Neural cell (in vitro differentiated cells): ENCODE measurements around the gene FAM9C. TPM values are rescaled to one million over a fixed set of nuclear protein-coding genes. Genes with fewer than 3 reads are reported as not detected.

Source experiments
- H2AFZ ChIP-seq: fragments of 200-600, 300-800 bp; sonication (generic), shearing (Covaris generic); 2 replicates; pipeline ENCODE4 v1.6.0; 2014; ENCODE audit warnings: low read depth, mild to moderate bottlenecking, antibody characterized with exemption, low read length, moderate library complexity
- H3F3A ChIP-seq: fragments of 200-600 bp; shearing (Covaris generic); 2 replicates; pipeline ENCODE4 v1.6.1; 2016; ENCODE audit warnings: mild to moderate bottlenecking, moderate library complexity, mixed read lengths, antibody characterized with exemption, low read length; ENCODE audit not compliant: insufficient read depth, poor library complexity, severe bottlenecking
- H3K27ac ChIP-seq: fragments of 200-600, 300-800 bp; sonication (generic), shearing (Covaris generic); 2 replicates; pipeline ENCODE4 v1.5.1; 2014; ENCODE audit warnings: mild to moderate bottlenecking, low read length, moderate library complexity
- H3K27me3 ChIP-seq: fragments of 300-800, 200-600 bp; sonication (generic), shearing (Covaris generic); 2 replicates; pipeline ENCODE4 v1.6.0; 2014; ENCODE audit warnings: mild to moderate bottlenecking, low read depth, low read length, moderate library complexity; ENCODE audit not compliant: insufficient read depth
- H3K36me3 ChIP-seq: fragments of 300-800, 200-600 bp; sonication (generic), shearing (Covaris generic); 2 replicates; pipeline ENCODE4 v1.5.1; 2014; ENCODE audit warnings: mild to moderate bottlenecking, antibody characterized with exemption, low read length, moderate library complexity; ENCODE audit not compliant: insufficient read depth
- H3K4me2 ChIP-seq: fragments of 300-800, 200-600 bp; sonication (generic), shearing (Covaris generic); 2 replicates; pipeline ENCODE4 v1.6.0; 2014; ENCODE audit warnings: mild to moderate bottlenecking, low read length
- H3K4me3 ChIP-seq: fragments of 300-800, 200-600 bp; sonication (generic), shearing (Covaris generic); 2 replicates; pipeline ENCODE4 v1.5.1; 2014; ENCODE audit warnings: mild to moderate bottlenecking, low read length, moderate library complexity
- H3K79me2 ChIP-seq: fragments of 200-600 bp; shearing (Covaris generic); replicated peaks from 2 replicates; pipeline ENCODE4 v1.6.0; 2014; ENCODE audit warnings: mild to moderate bottlenecking, low read length, moderate library complexity; ENCODE audit not compliant: insufficient read depth
- H3K9ac ChIP-seq: fragments of 300-800, 200-600 bp; sonication (generic), shearing (Covaris generic); 2 replicates; pipeline ENCODE4 v1.6.1; 2016; ENCODE audit warnings: mild to moderate bottlenecking, low read length, mixed read lengths
- H3K9me2 ChIP-seq: fragments of 200-600 bp; shearing (Covaris generic); 2 replicates; pipeline ENCODE4 v1.6.1; 2016; ENCODE audit warnings: mild to moderate bottlenecking, low read length, mixed read lengths; ENCODE audit not compliant: insufficient read depth
- H3K9me3 ChIP-seq: fragments of 200-600, 300-800 bp; sonication (generic), shearing (Covaris generic); 2 replicates; pipeline ENCODE4 v1.6.1; 2016; ENCODE audit warnings: mild to moderate bottlenecking, mixed run types, low read length, moderate library complexity, mixed read lengths
- H4K20me1 ChIP-seq: fragments of 200-600 bp; shearing (Covaris generic); 2 replicates; pipeline ENCODE4 v1.6.1; 2016; ENCODE audit warnings: mild to moderate bottlenecking, mixed run types; ENCODE audit not compliant: insufficient read depth
- CTCF ChIP-seq: fragments of 450-650 bp; IDR thresholded peaks from 2 replicates; pipeline ENCODE4 v1.5.1; 2014; ENCODE audit warnings: antibody characterized with exemption, mild to moderate bottlenecking, moderate library complexity; ENCODE audit not compliant: poor library complexity, severe bottlenecking
- EP300 ChIP-seq: fragments of 450-650 bp; conservative IDR thresholded peaks from 2 replicates; pipeline ENCODE4 v1.6.1; 2014; ENCODE audit warnings: antibody characterized with exemption, mild to moderate bottlenecking, moderate library complexity; ENCODE audit not compliant: poor library complexity, severe bottlenecking
- EZH2 ChIP-seq: fragments of 200-600, 300-800 bp; shearing (Covaris generic), sonication (generic); IDR thresholded peaks from 2 replicates; pipeline ENCODE4 v1.6.1; 2014; ENCODE audit warnings: antibody characterized with exemption, low read length, borderline replicate concordance, mild to moderate bottlenecking; ENCODE audit not compliant: insufficient read depth, poor library complexity, severe bottlenecking
- MXI1 ChIP-seq: fragments of 450-650 bp; conservative IDR thresholded peaks from 2 replicates; pipeline ENCODE4 v1.6.1; 2014; ENCODE audit warnings: antibody characterized with exemption, mild to moderate bottlenecking; ENCODE audit not compliant: poor library complexity, severe bottlenecking
- POLR2AphosphoS5 ChIP-seq: IDR thresholded peaks from 2 replicates; pipeline ENCODE4 v1.6.1; 2012
- RAD21 ChIP-seq: fragments of 450-650 bp; conservative IDR thresholded peaks from 2 replicates; pipeline ENCODE4 v1.6.1; 2014; ENCODE audit warnings: antibody characterized with exemption, mild to moderate bottlenecking, moderate library complexity
- SMC3 ChIP-seq: fragments of 450-650 bp; conservative IDR thresholded peaks from 2 replicates; pipeline ENCODE4 v1.6.1; 2014; ENCODE audit warnings: antibody characterized with exemption, mild to moderate bottlenecking, moderate library complexity; ENCODE audit not compliant: poor library complexity
- TAF1 ChIP-seq: IDR thresholded peaks from 2 replicates; pipeline ENCODE4 v1.6.1; 2012; ENCODE audit warnings: low read depth
- polyA plus RNA-seq: library from polyadenylated mRNA; depleted of rRNA; stranded (reverse); fragments of >200 nt; gene quantifications from 2 replicates; pipeline ENCODE4 v1.2.3, GENCODE V29; 2014
- TF ChIP-seq, protein P1 (sequence below): IDR thresholded peaks from 2 replicates; pipeline ENCODE4 v1.6.1; 2012; ENCODE audit warnings: borderline replicate concordance

FAM9C gene
- polyA plus RNA-seq, 1 donor from 2014 or later: not detected

DNA sequence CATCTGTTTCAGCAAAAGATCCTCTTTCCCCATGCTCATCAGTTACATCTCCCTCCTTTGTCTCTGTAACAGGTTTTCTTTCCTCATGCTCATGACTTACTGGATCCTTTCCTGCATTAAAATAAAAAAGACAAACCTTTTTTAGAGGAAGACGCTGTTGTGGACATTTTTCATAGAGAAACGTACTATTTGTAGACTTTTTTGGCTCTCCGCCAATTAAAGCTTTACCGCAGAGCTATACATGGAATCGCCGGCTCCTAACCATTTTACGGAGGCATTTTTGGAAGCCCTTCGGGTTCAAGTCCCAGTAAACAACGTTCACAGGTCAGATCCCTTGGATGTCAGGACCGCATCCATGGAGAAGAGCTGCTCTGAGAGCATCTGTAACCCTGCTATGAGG lies 1.3 kb downstream of the FAM9C start:
- no peak overlapping the region for H3K9ac ChIP-seq
- H4K20me1 ChIP-seq: no peaks in the 10 kb centered on the region
- H3K79me2 ChIP-seq: no peaks in the 10 kb centered on the region
- no peaks in the 10 kb centered on the region for H3K27me3 ChIP-seq
- no peak for TF ChIP-seq SMC3
- H3K4me3 ChIP-seq: no peak overlapping the region
- no peaks in the 10 kb centered on the region for H3K9me2 ChIP-seq
- H2AFZ ChIP-seq: no peak overlapping the region
- no peaks in the 10 kb centered on the region for H3K9me3 ChIP-seq
- no peaks in the 10 kb centered on the region for H3K36me3 ChIP-seq
- H3F3A ChIP-seq: no peaks in the 10 kb centered on the region
- H3K4me2 ChIP-seq: no peak overlapping the region
- H3K27ac ChIP-seq: no peak overlapping the region

DNA sequence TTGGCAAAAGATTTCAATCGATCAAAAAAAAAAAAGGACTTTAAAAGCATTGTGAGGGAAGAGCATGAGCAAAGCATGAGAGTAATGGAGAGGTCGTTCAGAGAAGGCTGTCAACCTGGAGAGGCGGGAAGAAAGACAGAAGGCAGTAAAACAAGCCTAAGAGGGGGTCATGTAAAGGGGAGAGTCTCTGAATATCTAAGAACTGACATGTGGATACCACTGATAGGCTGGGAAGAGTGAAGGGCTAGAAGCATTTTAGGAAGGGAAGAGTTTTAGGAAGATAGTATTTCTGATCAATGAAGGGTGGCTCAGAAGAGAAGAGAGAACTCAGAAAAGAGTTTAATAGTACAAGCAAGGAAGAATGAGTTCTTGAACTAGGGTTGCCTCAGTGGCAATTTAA lies 7.5 kb downstream of the FAM9C start:
- H3K9ac ChIP-seq: no peak overlapping the region
- H3K9me2 ChIP-seq: no peaks in the 10 kb centered on the region
- H3K4me3 ChIP-seq: no peak overlapping the region
- no peaks in the 10 kb centered on the region for H4K20me1 ChIP-seq
- no peak overlapping the region for H3K27ac ChIP-seq
- no peak overlapping the region for H2AFZ ChIP-seq
- TF ChIP-seq MXI1 (no peak), EZH2 (no peak), SMC3 (no peak), CTCF (no peak), POLR2AphosphoS5 (no peak), EP300 (no peak)
- TF ChIP-seq, protein P1, sequence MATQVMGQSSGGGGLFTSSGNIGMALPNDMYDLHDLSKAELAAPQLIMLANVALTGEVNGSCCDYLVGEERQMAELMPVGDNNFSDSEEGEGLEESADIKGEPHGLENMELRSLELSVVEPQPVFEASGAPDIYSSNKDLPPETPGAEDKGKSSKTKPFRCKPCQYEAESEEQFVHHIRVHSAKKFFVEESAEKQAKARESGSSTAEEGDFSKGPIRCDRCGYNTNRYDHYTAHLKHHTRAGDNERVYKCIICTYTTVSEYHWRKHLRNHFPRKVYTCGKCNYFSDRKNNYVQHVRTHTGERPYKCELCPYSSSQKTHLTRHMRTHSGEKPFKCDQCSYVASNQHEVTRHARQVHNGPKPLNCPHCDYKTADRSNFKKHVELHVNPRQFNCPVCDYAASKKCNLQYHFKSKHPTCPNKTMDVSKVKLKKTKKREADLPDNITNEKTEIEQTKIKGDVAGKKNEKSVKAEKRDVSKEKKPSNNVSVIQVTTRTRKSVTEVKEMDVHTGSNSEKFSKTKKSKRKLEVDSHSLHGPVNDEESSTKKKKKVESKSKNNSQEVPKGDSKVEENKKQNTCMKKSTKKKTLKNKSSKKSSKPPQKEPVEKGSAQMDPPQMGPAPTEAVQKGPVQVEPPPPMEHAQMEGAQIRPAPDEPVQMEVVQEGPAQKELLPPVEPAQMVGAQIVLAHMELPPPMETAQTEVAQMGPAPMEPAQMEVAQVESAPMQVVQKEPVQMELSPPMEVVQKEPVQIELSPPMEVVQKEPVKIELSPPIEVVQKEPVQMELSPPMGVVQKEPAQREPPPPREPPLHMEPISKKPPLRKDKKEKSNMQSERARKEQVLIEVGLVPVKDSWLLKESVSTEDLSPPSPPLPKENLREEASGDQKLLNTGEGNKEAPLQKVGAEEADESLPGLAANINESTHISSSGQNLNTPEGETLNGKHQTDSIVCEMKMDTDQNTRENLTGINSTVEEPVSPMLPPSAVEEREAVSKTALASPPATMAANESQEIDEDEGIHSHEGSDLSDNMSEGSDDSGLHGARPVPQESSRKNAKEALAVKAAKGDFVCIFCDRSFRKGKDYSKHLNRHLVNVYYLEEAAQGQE: no peak
- no peaks in the 10 kb centered on the region for H3K79me2 ChIP-seq
- no peaks in the 10 kb centered on the region for H3K27me3 ChIP-seq
- no peak overlapping the region for H3K4me2 ChIP-seq
- no peaks in the 10 kb centered on the region for H3K9me3 ChIP-seq
- H3F3A ChIP-seq: no peaks in the 10 kb centered on the region
- no peaks in the 10 kb centered on the region for H3K36me3 ChIP-seq

GRCh38 chrX:13033193-13033592 lies 11.2 kb downstream of the FAM9C start:
- H3K4me2 ChIP-seq: no peak overlapping the region

More at GRCh38 chrX:13033193-13033592, 11.2 kb downstream of the FAM9C start:
- Histone ChIP-seq H3K9me2 (no peaks in the 10 kb centered on the region), H3K79me2 (no peaks in the 10 kb centered on the region), H3K36me3 (no peaks in the 10 kb centered on the region), H3K27ac (no peak overlapping the region), H3K4me3 (no peak overlapping the region), H3K9ac (no peak overlapping the region), H3K9me3 (no peaks in the 10 kb centered on the region), H3F3A (no peaks in the 10 kb centered on the region), H4K20me1 (no peaks in the 10 kb centered on the region), H3K27me3 (no peaks in the 10 kb centered on the region), H2AFZ (no peak overlapping the region)
- TF ChIP-seq RAD21: no peak
- TF ChIP-seq CTCF: no peak
- no peak for TF ChIP-seq SMC3
- TF ChIP-seq EP300: no peak
- no peak for TF ChIP-seq TAF1
- TF ChIP-seq, protein P1: no peak
- no peak for TF ChIP-seq POLR2AphosphoS5
- no peak for TF ChIP-seq MXI1
- TF ChIP-seq EZH2: no peak
